HG03558 (cell line): ENCODE data around the gene NUDT17.

Experiments
- ATAC-seq: cut with Tn5 transposase; IDR thresholded peaks from one replicate; pipeline ENCODE4 v1.9.1; 2021; ENCODE audit warnings: moderate number of reproducible peaks; ENCODE audit not compliant: unreplicated experiment; ENCODE audit errors: extremely low read depth

The NUDT17 gene

DNA sequence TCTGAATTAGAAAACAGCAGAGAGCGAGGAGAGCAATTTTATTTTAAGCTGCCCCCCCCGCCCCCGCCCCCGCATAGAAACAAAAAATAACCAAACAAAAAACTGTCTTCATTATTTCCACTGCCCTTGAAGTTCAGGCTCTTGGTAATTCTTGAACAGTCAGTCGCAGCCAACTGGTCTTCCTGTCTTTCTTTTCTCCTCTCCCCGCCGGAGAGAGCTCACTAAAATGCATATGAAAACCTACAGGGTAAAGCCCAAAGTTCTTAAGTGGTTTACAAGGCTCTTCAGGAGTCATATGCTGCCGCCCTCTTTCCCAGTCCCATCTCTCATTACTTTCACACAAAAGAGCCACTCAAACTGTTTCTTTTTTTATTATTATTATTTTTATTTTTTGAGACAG lies 41.4 kb downstream of the NUDT17 start:
- ATAC-seq = no peak

DNA sequence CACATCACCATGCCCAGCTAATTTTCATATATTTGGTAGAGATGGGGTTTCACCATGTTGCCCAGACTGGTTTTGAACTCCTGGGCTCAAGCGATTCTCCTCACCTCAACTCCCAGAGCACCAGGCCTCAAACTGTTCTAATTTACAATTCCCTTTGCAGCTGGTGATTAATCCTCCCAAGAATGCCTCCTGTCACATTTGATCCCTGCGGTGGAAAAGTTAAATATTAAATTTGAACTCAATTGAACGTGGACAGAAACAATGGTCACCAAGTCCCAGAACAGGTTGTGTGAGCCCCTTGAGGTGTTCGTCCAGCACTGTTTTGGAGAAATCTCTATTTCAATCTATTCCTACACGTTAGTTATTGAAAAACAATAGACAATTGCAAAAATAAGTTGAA lies 42.2 kb downstream of the NUDT17 start:
- no peak for ATAC-seq

DNA sequence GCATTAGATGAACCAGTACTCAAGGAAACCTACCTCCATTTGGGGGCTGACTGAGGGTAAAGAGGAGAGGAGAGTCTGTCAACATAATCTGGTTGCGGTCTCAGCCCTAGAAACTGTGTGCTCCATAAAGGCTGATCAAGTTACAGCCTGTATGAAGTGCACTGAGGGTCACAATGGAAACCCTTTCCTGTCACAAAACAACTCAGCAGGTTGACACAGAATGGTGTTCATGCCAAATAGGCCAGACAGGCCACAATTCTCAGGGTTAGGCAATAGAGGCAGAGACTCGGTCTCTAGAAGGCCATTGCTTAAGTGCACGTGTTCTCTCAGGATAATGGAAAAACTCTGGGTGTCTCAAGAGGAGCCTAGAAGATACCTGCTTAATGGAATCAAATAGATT lies 44.3 kb downstream of the NUDT17 start:
- no peak for ATAC-seq

GRCh38 chr1:145891143-145891542 lies 45.7 kb downstream of the NUDT17 start:
- ATAC-seq = no peak

- no peak for ATAC-seq
Observed at GRCh38 chr1:145891587-145892485, 46.4 kb downstream of the NUDT17 start.

DNA sequence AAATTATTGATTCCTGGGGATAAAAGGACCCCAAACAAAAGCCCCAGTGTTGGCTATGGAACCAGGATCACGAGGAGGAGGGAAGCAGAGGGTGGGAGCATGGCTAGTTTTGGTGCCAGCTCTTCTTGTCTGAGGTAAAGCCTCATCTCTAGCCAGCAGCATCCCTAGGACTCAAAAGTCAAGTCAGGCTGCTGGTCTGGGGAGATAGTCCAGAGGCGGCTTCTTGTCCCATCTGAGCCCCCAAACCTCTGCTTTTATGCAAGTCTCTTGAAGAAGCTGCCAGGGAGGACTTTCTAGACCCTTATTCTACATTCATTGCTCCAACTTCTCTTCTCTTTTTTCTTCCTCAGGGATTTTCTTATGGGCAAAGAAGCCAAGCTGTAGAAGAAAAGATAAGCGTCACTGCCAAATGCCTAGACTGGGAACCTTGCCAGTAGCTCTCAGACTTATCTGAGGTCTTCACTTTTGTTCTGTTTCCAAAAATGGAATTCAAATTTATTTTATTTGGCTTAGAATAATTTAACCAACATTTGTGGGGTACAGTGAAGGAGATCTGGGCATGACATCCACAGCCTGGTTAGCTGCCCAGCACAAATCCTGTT lies 47.2 kb downstream of the NUDT17 start:
- no peak for ATAC-seq

DNA sequence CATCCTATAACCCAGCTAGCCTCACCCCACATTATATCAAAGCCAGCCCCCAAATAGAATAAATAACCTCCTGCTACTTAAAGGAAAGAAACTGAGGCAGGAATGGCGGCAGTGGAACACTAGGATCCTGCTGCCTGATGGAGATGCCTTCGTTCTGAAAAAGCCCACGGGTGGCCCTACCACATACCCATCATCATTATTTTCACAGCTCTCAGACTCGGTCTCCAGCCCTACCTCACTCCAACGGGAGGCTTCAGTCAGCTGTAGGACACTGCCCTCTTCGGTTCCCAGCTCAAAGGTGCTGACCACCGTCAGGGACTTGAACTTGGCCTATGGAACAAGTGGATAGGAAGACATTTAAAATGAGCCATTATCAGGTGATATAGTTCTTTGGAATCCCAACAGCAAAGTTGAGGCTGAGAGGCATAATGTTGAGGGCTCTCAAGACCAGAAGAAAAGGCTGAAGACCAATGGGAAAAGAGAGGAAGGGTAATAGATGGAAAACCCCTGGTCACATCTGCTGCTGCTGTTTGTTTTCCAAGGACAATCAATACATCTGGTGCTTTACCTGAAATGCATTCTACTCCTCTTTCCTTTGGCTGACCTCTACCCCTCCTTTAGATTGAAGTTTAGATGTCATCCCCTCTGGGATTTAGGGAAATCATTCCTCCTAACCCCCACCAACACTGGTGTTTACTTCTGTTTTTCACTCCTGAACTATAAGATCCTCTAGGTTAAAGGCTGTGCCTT lies 48.1 kb downstream of the NUDT17 start:
- no peak for ATAC-seq

DNA sequence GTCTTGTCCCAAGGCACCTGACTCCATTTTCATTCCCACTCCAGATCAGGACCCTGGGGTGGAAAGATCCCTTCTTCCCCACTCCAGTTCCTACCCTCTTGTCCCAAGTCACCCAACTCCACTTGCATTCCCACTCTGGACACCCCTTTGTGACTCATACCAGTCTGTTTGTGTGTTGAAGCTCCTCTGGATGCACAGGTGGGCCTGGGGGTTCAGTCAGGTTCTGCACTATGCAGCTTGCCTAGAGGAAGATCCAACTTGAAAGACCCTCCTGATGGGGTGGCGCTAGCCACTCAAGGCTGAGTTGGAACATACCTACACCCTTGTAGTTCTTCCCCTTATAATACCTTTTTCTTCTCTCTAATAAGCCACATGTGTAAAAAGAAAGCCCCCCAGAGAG lies 50.0 kb downstream of the NUDT17 start:
- no peak for ATAC-seq

GRCh38 chr1:145897969-145898368 lies 52.5 kb downstream of the NUDT17 start:
- ATAC-seq = no peak
